A549 (cell line): ENCODE data around the gene HBZ.

Experiments used
- CTCF ChIP-seq: fragments of >200 bp; sonication (Bioruptor Twin); formaldehyde crosslinking; IDR thresholded peaks from 3 replicates; pipeline ENCODE4 v1.5.1; 2016
- EP300 ChIP-seq, 2 experiments: fragments of >200 bp; sonication (Bioruptor Twin); formaldehyde crosslinking; IDR thresholded peaks; 2 replicates in 1 of 2; 3 replicates in 1 of 2; pipeline ENCODE4 v1.6.1; 2016 to 2017
- ESRRA ChIP-seq: fragments of 150-350 bp; IDR thresholded peaks from 2 replicates; pipeline ENCODE4 v1.6.1; 2014; ENCODE audit warnings: mild to moderate bottlenecking, low read length, borderline replicate concordance
- MAX ChIP-seq: IDR thresholded peaks from 2 replicates; pipeline ENCODE4 v1.6.1; 2012
- MAZ ChIP-seq: fragments of 150-350 bp; IDR thresholded peaks from 2 replicates; pipeline ENCODE4 v1.6.1; 2014; ENCODE audit warnings: antibody characterized with exemption, low read depth, low read length, borderline replicate concordance
- RCOR1 ChIP-seq: fragments of 150-350 bp; IDR thresholded peaks from 2 replicates; pipeline ENCODE4 v1.6.1; 2014; ENCODE audit warnings: antibody characterized with exemption, low read length, low read depth
- RNF2 ChIP-seq: fragments of 200-600 bp; sonication (generic); IDR thresholded peaks from 2 replicates; pipeline ENCODE4 v1.6.1; 2016; ENCODE audit warnings: low read depth, mild to moderate bottlenecking, antibody characterized with exemption, moderate library complexity, borderline replicate concordance
- ZFP36 ChIP-seq: fragments of 450-650 bp; IDR thresholded peaks from 2 replicates; pipeline ENCODE4 v1.6.1; 2014; ENCODE audit warnings: borderline replicate concordance; ENCODE audit not compliant: partially characterized antibody

- TF ChIP-seq CTCF (no peak), MAX (no peak), ESRRA (no peak), EP300 (IDR thresholded peaks at IDR 0.05) (no peak), ZFP36 (no peak), RNF2 (no peak), RCOR1 (no peak), MAZ (no peak)
These were observed 25.0 kb downstream of the HBZ start for GRCh38 chr16:177394-177822.
